ENCODE results near the gene UGT1A1.

Gene UGT1A1

DNA sequence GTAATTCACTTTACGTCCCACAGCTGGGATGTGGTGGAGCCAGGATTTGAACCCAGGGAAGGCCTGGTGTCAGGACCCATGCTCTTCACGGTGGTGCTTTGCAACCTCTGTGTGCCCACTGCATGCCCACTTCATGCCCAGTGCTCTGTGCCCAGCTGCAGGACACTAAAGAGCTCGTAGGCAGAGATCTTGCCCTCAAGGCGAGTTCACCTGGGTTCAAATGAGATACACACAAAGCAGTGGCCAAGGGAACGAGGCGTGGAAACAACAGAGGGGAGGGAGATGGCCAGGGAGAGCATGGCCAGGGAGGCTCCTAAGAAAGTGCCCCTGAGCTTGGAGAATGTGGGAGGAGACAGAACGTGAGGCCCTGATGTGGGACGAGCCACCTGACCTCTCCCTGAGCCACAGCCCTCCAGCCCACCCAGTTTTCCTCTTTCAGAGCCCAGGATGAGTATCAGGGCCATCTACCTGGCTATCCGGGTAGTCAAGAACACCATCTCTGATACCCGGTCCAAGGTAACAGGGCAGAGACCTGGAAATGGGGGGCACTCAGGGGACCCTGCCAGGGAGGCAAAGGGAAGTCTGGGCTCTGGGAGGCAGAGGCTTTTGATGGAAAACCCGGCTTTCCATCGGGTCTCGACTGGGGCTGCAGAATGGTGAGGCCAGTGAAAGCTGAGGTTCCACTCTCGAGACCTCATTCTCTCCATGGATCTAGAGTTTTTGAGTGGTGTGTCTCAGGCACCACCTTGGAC is 38.4 kb downstream of the UGT1A1 start:
- no peak for DNase-seq (ENCODE audit: low spot score)

DNA sequence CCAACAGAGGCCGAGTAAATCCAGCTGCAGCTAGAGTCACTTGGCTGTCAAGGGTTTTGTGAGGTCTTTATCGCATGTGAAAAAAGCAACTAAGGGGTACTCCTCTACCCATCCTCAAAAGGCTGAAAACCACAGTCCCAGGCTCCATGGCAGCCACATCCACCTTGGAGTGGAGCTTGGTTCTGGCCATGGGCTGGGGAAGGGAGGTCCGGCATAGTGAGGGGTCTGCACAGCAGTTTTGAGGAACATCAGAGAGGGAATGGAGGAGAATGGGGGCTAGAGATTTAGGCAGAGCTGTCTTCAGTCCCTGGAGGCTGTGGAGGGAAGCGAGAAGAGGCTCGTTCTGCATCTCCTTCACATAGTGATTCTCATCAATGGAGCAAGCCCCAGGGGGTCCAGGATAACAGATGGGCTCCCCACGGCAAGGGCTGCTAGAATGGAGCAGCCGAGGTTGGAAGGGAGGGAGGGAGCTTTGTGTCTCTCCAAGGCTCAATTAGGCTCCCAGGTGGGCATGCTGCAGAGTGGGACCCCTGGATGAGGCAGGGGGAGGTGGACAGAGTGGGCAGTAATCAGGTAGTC is 39.1 kb downstream of the UGT1A1 start:
- no peak for DNase-seq (ENCODE audit: low spot score)

DNA sequence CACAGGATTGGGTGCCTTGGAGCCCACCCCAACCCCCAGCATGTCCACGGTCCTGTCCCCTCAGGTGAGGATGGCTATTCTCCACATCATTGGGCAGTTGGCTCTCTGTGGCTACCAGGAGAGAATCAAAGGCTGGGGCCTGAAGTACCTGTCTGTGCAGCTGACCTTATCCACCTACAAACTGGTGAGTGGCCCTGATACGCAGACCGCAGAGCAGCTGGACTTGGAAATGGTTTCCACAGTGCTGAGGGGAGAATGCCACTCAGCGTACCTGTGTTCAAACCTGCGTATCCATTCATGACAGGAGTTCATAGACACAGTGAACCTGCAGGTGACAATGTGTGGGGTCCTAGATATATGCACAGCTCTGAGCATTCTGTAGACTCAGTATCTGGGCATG is 39.6 kb downstream of the UGT1A1 start:
- DNase-seq (ENCODE audit: low spot score) = no peak

DNA sequence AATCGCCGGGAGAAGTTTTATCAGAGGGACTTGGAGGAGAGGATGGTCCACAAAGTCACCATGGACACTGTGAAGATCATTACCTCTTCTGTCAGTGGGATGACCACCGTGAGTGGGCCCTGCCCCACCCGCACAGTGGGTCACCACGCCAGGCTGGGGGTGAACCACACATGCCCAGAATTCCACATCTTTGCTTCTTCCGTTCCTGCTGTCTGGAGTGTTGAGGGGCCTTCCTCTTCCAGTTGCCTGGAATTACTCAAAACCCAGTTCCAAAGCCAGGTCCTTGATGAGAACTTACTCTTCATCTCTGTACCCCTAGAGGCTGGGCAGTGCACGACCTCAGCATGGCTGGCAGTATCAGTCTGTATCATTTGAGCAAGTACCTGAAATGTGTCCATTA is 40.1 kb downstream of the UGT1A1 start:
- DNase-seq (ENCODE audit: low spot score) = no peak

DNA sequence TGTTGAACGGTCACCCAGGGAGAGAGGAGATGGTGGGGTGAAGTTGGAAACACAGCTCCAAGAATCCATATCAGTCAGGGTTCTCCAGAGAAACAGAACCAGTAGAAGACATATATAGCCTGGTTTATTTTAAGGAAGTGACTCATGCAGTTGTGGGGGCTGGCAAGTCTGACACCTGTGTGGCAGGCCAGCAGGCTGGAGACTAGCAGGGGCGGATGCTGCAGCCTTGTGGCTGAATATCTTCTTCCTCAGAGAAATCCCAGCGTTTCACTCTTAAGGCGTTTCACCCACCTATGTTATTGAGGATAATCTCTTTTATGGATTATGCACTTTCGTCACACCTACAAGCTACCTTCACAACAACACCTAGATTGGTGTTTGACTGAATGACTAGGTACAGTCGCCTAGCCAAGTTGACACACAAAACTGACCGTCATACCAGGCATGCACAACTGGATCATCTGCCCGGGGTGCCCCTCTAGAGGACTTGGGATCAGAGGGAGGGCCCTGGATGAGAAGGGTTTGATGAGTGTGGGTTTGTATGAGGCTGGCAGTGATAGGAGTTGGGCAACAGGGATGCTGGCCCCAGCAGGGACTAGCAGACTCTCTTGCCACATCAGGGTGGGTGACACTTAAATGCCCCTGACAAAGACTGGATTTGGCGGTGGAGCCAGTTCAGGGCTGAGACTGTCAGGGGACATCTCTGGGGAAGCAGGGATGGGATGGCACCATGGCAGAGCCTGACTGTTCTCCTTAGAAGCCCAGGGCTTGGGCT is 41.5 kb downstream of the UGT1A1 start:
- DNase-seq (ENCODE audit: low spot score) = no peak

DNA sequence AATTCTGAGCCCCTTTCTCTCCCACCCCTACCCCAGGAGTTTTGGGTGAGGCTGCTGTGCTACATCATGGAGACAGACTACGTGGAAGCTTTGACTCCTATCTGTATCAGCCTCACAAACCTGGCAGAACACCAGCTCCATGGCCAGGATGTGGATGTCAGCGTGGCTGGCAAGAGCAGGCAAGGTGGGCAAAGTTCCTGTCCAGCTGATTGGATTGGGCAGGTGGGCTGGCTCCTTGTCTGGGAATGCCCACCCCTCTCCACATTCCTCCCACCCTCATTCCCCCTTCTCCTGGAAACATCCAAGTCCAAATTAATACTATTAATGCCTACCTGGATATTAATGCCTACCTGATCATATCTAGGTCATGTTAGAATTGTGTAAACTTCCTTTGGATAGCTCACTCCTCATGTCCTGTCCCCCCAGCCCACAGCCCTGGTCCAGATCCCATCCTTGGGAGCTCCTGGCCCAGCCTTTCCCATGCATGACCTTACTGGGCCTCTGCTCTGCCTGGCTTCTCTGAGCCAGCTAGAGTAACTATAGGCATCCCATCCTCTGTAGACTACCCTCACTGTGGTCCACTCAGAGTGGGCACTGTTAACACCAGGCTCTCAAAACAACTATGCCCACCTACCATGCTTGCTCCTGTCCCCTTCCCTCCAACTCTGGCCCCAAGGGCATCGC is 42.2 kb downstream of the UGT1A1 start:
- DNase-seq (ENCODE audit: low spot score) = no peak

DNA sequence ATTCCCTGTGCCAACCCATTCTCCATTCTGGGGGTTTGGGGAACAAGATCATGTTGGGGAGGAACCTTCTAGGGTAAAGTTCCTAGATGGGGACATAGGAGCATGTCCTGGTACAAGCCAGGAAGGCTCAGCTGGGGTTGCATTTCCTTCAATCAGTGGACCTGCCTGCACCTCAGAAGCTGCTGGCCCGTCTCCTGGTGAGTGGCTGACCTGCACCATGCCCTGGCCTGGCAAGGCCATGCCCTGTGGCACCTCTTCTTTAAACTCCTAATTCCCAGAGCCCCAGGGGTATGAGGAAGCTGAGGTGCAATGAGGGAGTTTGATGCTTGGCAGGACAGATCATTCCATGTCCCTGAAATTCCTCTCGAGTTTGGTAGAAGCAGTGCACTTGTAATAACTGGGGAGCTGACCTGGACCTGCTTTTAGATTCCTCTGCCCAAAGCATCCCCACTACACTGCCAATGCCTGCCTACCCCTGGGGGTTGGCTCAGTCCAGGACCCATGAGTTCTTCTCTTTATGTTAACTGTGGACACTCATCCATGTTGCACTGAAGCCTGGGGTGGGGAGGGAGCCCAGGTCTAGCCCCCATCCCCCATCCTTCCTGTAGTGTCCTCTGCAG is 43.3 kb downstream of the UGT1A1 start:
- no peak for DNase-seq (ENCODE audit: low spot score)

DNA sequence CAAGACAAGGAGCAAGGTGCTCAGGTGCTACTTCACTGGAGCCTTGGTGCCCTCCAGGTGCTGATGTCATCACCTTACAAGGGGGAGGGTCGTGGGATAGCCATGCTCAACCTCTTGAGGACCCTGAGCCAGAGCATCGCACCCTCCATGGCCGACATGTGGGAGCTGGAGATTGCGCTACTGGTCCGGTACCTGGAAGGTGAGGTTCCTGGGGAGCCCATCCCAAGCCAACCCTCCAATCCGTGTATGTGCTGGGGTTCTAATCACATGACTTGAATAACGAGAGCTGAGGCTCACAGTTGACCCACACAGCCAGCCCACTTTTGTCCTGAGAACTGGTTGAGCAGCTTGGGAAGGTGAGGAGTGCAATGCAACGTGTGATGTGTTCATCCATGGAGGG is 43.9 kb downstream of the UGT1A1 start:
- DNase-seq (ENCODE audit: low spot score) = no peak

DNA sequence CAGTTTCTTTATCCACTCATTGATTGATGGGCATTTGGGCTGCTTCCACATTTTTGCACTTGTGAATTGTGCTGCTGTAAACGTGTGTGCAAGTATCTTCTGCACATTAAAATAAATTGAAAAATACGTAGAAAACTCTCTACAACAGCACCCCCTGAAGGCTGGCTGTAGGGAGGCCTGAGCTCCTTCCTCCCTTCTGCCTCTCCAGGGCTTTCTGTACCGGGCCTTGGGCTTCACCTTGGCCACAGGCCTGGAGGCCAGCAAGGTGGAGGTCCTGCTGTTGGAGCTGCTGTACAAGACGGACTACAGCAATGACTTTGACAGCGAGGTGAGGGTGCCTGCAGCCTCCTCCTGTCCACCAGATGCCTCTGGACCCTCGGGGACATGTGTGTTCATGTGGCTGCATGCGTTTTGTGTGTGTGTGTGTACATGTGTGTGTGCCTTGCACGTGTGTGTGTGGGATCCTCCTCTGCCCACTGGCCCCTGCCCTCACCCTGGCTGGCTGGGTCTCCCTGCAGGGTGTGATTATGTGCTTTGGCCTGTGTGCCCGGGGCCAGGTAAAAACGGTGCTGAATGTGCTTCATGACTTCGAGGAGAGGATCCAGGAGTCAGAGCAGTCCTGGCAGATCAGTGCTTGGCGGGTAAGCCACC is 47.3 kb downstream of the UGT1A1 start:
- DNase-seq (ENCODE audit: low spot score) = no peak

DNA sequence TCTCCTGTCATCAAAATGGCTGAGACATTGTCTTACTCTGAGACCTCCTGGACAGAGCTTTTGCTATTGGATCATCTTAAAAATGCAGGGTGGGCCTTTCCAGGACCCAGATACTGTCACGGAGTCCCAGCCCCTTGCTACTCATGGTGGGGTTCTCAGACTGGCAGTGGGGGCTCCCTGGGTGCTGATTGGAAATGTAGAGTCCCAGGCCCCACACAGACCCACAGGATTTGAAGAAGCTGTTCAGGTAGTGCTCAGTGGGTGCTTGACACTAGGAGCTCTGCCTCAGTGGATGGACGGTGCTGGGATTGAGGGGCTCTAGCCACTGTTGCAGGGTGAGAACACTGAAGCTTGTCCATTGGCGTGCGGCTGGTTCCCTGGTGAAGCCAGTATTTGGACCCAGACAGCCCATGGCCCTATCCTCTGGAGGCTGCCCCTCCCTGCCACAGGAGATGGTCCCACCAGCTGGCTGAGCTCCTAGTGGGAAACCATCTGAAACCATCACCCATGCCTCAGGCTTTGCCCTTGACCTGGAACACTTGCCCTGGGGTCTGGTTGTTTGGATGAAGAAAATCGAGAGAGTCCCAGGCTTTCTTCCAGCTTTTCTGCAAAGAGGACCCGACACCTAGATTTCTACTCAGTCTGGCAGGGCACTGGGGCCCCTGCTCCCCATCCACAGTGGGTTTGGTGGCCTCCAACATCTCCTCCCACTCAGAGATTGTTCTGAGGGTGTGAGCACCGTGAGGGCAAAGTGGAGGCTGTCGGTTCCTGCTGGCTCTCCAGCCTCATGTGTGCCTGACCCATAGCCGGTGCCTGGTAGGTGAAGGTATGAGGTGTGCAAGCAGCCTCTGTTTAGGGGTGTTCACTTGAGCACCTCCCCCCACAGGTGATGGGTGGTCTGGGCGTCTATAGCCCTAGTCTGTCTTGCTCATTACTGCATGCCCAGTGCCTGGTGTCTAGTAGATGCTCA is 48.2 kb downstream of the UGT1A1 start:
- no peak for DNase-seq (ENCODE audit: low spot score)

DNA sequence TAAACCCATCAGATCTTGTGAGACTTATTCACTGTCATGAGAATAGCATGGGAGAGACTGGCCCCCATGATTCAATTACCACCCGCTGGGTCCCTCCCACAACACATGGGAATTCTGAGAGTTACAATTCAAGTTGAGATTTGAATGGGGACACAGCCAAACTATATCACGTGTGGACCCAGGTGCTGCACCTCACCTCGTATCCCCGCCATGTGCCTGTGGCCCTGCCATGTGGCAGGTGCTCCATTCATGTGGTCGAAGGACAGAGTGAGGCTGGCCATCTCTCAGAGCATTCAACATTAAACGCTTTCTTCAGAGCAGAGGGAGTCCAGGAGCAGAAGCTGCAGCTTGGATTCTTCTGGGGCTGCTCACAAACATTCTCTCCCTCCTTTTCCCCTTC is 50.3 kb downstream of the UGT1A1 start:
- no peak for DNase-seq (ENCODE audit: low spot score)

DNA sequence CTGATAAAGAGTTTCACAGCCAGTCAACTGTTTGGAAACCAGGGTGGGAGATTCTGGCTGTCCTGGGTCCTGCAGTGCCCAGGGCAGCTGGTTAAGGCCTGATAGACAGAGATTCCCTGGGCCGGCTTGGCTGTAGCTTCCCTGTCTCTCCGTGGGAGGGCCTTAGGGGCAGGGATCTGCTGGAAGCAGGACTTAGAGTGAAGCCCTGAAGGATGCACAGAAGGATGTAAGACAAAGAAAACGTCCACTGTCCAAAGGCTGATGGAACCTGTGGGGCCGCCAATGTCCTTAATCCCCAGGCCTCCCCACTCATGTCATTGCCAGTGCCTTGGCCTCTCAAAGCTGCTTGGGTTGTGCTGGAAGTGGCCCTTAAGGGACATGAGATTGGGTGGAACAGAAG is 51.0 kb downstream of the UGT1A1 start:
- DNase-seq (ENCODE audit: low spot score) = no peak

DNA sequence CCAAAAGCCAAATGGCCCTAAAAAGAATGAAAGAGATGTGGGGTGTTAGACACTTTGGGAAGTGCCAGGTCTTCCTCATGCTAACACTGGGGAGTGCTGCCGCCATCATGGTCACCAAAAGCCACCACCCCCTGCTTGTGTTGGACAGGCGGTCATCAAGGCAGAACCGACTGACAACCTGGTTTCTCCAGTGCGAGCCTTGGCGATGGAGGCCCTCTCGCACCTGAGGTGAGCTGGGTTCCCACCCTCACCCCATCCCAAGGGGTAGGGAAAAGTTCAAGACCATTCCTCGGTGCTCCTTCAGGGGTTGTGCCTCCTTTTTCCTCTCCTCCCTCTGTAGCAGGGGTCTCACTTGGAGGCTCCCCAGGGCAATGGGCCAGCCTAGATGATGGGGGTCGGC is 51.7 kb downstream of the UGT1A1 start:
- no peak for DNase-seq (ENCODE audit: low spot score)

DNA sequence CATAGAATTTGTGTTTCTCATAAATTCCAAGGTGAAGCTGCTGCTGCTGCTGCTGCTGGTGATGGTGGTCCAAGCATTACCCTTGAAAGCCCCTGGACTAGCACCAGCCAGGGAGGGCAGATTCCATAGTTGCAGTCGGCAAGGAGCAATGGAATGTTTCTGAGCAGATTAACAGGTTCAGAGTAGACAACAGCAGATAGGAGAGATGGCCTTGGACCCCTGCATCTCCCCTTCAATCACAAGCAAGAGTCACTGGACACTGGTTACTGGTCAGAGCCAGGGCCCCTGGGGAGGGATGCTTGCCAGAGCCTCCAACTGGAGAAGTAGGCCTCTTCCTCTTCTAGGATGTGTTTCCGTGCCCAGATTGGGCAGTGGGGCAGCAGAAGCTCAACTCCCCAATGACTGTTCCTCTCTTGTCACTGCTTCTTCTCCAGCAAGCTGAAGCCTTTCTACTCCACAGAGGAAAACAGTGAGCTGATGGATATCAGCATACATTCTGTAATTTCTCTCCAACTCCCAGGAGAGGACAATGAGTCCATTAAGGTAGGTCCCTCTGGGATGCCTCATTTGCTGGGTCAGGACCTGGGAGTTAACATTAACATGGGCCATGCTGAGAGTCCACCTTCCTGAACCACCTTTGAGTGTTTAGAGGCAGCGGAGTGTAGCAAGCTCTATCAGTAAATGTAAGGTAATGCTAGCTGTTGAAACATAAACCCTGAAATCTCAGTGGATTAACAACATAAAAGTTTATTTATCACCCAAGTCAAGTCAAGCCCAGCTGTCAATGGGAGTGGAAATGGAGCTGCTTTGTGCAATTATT is 53.4 kb downstream of the UGT1A1 start:
- DNase-seq (ENCODE audit: low spot score) = no peak

DNA sequence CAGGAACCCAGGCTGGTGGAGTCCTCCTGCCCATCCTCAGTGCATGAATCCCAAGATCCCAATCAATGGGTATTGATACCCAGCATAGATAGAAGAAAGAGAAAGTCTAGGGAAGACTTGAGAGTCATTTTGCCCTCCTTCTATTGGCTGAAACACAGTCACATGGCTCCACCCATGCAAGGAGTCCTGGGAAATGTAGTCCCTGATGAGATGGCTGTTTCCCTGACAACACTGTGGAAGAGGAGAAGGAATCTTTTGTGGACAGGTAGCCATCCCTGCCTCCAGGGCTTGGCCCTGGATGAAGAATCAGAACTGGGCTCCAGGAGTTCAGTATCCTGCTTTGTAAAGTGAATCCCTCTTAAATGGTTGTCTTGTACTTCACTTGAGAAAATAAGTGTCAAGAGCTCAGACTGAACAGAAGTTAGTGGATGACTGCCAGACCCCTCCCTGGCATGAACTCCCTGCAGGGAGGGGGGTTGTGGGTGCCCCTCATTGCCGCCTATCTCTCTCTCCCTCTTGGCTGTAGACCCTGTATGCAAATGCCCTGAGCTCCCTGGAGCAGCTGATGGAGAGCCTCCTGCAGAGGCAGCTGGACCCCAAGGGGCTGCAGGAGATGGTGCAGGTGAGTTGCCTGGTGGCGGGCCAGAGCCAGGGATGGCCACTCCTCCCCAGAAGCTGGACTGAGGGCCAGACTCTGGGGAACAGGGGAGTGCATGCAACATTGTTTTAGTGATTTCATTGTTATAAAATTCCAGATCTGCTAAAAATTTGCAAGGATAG is 54.2 kb downstream of the UGT1A1 start:
- no peak for DNase-seq (ENCODE audit: low spot score)

DNA sequence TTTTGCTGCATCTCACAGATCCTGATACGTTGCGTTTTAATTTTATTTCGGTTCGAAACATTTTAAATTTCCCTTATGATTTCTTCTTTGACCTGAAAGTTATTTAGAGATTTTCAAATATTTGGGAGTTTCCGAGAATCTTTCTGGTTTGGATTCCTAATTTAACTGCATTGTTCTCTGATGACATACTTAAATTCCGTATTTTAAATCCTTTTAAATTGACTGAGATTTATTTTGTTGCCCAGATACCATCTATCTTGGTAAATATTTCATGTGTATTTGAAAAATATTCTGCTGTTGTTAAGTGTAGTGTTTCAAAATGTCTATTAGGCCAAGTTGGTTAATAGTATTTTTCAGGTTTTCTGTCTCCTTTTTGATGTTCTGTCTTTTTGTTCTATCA is 55.8 kb downstream of the UGT1A1 start:
- DNase-seq (ENCODE audit: low spot score) = no peak

DNA sequence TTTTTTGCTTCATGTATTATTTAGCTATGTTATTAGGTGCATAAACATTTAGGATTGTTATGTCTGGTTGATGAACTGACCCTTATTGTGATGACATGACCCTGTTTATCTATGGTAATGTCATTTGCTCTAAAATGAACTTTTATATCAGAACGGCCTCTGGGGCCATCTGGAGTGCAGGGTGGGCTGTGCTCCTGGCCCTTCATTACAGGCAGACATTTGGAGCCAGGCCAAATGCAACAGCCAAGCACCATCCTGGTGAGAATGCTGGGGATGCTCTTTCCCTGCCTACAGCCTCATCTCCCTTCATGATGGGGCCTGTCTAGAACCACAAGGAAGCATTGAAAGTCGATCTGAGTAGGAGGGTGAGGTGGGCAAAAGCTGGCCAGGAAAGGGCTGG is 56.3 kb downstream of the UGT1A1 start:
- DNase-seq (ENCODE audit: low spot score) = no peak

DNA sequence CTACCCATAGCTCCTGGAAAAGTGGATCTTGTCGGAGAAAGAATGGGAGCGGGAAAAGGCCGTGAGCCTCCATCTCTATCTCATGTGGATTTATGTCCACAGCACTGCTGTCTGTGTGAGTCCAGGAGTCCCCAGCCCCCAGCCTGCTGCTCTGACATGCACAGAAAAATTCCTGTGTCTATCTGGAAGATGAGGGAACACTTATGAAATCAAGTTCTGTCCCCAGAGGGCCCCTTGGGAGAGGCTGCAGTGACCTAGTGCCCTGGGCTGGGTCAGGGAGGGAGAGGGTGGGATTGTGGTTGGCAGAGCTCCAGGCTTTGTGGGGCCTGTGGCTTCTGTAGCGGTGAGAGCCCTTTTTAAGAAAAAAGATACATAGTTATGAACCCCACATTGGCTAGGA is 56.7 kb downstream of the UGT1A1 start:
- no peak for DNase-seq (ENCODE audit: low spot score)

DNA sequence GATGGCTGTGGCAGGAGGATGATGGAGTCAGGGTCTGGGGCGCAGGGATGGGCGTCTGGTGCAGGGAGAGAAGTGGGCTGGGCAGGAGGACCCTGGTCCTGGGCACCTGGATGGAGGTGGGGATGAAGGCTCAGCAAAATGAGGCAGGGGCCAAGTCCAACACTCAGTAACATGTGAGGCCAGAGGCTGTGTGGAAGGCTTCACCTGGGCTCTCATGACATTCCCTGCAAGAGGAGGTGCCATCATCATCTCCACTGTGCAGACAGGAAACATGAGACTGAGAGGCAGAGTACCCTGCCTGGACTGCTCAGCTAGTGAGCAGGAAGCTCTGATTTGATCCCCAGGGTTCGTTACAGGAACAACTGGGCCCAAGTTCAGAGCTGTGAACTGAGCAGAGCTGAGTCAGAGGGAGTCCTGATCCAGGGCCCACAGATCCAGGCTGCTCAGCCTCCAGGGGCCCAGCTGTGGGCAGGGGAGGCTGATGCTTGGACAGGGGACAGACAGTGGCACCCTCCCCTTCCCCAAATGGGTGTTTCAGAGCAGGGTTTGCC is 57.4 kb downstream of the UGT1A1 start:
- no peak for DNase-seq (ENCODE audit: low spot score)

All from globus pallidus (tissue), 1 donor.